GM19328 (cell line): ENCODE measurements around the gene TBPL1.

ENCODE experiments used
- ATAC-seq: cut with Tn5 transposase; IDR thresholded peaks from one replicate; pipeline ENCODE4 v1.9.1; 2021; ENCODE audit warnings: mild to moderate bottlenecking, moderate library complexity; ENCODE audit not compliant: unreplicated experiment

The TBPL1 gene

GRCh38 chr6:134005800-134006199 lies 52.8 kb downstream of the TBPL1 start:
- no peak for ATAC-seq

GRCh38 chr6:134007077-134007476 lies 54.1 kb downstream of the TBPL1 start:
- no peak for ATAC-seq

- no peak for ATAC-seq
Observed at GRCh38 chr6:134009876-134010275, 56.9 kb downstream of the TBPL1 start.

GRCh38 chr6:134010400-134010799 lies 57.4 kb downstream of the TBPL1 start:
- ATAC-seq = no peak

- ATAC-seq = no peak
Observed at GRCh38 chr6:134010974-134011373, 58.0 kb downstream of the TBPL1 start.

GRCh38 chr6:134014588-134015137 lies 61.6 kb downstream of the TBPL1 start:
- no peak for ATAC-seq

GRCh38 chr6:134015719-134016557 lies 62.9 kb downstream of the TBPL1 start:
- ATAC-seq = no peak

GRCh38 chr6:134016558-134016814 lies 63.5 kb downstream of the TBPL1 start:
- no peak for ATAC-seq

- no peak for ATAC-seq
Observed at GRCh38 chr6:134020071-134020470, 67.0 kb downstream of the TBPL1 start.

- ATAC-seq = no peak
Observed at GRCh38 chr6:134020543-134020942, 67.5 kb downstream of the TBPL1 start.

GRCh38 chr6:134020968-134021367 lies 67.9 kb downstream of the TBPL1 start:
- no peak for ATAC-seq

- ATAC-seq = no peak
Observed at GRCh38 chr6:134021396-134022122, 68.5 kb downstream of the TBPL1 start.

GRCh38 chr6:134022650-134023049 lies 69.6 kb downstream of the TBPL1 start:
- no peak for ATAC-seq

GRCh38 chr6:134026597-134026996 lies 73.6 kb downstream of the TBPL1 start:
- no peak for ATAC-seq

GRCh38 chr6:134028438-134028837 lies 75.4 kb downstream of the TBPL1 start:
- ATAC-seq = no peak

- no peak for ATAC-seq
Observed at GRCh38 chr6:134029495-134030455, 76.8 kb downstream of the TBPL1 start.

GRCh38 chr6:134031696-134032255 lies 78.8 kb downstream of the TBPL1 start:
- no peak for ATAC-seq

GRCh38 chr6:134034478-134034877 lies 81.5 kb downstream of the TBPL1 start:
- no peak for ATAC-seq

GRCh38 chr6:134034961-134035822 lies 82.2 kb downstream of the TBPL1 start:
- ATAC-seq = no peak

GRCh38 chr6:134035823-134036296 lies 82.8 kb downstream of the TBPL1 start:
- ATAC-seq = no peak
